HG03196 (cell line): Measurements from ENCODE around the gene SH2D2A.

Source experiments
- ATAC-seq: cut with Tn5 transposase; IDR thresholded peaks from one replicate; pipeline ENCODE4 v1.9.1; 2021; ENCODE audit not compliant: unreplicated experiment

SH2D2A gene

DNA sequence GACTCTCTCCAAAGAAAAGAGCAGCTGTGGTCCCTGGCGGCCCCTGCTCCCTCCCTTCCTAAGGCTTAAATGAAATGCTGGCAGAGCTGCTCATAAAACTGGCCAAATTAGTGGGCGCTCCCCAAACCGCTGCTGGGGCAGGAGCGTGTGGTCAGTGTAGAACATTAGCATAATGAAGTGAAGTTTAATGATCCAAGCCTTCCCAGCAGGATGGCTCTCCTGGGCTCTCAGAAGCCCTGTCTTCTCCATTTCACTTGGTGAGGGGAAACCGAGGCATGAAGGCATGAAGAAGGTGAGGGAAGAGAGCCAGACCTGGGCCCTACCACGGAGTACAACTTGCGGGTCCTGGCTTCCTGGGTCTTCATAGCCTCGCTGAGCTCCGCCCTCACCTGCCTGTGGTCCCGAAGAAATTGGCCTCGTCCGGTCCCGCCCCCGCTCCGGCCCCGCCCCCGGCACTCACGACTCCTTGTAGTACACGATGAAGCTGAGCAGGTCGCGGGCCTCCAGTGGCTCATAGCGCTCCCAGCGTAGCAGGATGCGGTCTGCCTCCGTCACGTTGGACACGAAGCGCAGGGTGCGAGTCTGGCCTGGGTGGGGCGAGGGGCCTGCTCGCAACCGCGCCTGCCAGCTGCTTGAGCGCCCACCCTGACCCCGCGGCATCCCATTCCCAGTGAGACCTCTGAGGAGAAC lies 32.0 kb upstream of the SH2D2A start:
- ATAC-seq: no peak

DNA sequence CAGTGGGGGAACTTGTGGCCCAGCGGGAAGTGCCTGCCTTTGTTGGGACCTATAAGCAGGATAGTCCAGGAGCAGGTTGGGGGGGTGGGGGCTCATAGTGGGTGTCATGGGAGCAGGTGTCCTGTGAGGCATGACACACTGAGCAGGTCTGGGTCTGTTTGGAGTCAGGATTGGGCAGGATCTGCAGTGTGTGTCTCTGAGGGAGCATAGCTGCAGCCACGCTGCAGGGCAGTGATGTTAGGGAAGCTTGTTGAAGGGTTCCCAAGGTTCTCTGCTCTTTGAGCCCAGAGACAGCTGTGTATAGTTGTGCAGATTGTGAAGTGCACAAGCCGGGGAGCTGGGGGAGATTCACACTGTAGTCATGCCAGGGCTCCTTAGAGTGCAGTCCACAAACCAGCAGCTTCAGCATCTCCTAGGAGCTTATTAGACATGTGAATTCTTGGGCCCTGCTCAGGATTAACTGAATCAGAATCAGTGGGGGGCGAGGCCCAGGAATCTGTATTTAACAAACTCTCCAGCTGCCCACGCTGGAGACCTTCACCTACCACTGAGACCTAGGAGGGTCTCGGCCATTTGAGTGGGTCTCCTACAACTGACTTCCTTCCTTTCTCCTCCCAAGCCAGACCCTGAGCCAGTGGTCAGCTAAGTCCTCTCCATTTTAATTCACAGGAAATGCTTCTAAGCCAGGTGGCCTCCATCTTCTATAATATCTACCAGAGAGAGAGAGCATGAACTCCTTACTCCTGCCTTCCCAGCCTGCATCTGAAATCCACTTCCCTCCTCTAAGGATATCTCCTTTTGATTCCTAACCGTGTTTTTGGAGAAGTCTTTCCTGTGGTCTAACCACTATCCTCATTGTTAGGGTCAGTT lies 31.2 kb upstream of the SH2D2A start:
- ATAC-seq: no peak

DNA sequence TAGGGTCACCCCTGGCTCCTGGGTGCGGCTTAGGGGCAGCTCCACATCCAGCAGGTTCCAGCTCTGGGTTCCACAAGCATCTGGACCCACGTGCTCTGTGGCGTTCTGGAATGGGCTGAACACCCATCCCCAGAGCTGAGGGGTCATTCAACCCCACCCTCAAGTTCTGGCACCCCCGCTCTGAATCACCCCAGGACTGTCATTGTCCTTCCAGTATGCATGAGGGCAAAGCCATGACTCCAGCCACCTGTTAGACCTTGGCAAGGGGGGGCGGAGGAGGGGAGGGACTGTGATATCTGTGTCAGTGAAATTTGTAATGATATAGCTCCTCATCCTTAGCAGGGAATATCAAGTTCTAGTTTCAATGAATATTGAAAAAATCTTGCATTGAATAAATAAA lies 30.0 kb upstream of the SH2D2A start:
- ATAC-seq: no peak

DNA sequence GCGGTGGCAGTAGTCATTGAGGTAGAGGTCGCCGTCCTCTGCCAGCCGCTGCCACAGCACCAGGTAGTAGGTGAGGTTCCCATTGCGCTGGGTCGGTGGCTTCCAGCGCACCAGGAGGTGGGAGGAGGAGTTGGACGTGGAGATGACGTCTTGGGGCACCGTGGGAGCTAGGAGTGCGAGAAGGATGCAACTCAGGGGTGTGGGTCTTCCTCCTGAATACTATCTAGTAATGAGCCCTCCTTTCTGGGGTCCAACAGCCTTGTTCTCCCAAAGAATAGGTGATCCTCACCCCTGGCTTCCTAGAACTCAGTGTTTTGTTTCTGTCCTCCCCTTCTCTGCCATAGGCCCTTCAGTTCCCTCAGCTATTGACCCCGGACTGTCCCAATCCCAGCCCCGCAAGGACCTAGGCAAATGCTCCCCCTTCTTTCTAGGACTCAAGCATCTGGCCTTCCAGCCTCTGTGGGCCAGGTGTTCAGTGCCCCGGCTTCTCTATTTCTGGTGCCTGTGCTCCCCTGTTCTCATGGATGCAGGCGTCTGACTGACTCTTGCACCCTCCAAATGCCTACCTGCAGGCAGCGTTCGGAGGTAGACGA lies 29.4 kb upstream of the SH2D2A start:
- ATAC-seq: no peak

DNA sequence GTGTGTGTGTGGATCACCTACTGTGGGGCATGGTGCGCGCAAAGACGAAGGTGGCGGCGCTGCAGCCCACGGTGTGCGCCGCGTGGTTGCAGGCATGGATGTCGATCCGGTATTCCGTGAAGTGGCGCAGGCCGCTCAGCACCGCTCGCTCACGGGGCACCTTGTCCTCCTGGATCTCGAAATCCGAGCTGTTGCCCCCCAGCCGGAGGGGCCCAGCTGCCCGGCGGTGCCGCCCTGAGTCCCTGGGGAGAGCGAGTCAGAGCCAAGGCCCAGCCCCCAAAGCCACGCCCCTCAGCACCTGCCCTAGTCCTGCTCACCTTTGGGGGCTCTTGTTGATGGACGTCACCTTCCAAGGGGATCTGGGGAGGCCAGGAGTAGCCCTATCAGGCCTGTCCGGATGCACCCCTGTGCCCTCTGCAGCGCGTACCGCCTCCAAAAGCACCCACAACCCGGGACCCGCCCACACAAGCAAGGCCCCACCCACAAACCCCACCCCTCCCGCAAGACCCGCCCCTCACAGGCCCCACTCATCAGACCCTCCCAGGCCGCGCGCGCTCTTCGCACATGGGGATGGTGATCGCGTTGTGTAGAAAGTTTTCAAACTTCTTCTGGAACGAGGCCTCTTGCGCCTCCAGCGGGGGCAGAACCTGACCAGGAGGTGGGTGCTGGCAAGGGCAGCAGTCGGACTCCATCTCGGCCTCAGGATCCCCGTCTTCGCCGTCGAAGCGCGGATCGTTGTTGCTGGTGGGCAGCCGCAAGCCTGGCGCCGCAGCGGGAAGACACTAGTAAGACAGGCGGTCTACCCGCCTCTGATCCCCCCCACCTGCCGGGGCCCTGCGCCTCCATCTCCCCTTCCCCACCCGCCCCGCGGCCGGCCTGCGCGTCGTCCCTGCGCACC lies 28.7 kb upstream of the SH2D2A start:
- ATAC-seq: no peak

DNA sequence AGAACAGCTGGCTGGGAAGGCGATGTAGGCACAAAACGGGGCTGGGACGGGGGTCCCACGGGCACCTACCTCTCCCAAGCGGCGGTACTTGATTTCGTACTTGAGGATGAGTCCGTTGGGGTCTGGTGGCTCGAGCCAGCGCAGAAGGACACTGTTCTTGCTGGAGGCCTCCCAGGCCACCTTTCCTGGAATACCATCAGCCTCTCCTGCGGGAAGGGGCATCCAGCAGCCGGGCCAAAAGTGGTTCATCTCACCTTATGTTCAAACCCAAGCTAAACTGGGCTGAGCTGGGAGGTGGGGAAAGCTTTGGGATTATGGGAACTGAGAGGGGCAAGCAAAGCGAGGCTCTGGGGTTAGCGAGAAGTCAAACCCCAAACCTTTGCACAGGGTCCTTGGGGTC lies 28.0 kb upstream of the SH2D2A start:
- ATAC-seq: no peak

DNA sequence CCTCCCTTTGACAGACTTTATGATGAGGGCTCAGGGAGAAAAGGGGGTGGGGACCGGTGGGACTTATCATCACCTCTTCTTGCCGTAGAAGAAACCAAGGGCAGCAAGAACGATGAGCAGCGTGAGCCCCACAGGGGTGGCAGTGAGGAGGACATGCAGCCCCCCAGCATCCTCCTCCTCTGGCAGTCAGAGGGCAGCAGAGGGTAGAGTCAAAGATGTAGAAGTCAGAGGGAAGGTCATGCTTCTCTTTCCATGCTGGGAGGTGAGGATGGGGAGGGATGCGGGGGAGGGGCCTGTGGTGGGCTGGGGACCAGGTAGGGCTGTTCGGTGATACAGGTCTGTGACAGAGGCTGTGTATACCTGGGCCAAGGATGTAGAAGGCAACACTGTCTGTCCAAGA lies 27.5 kb upstream of the SH2D2A start:
- ATAC-seq: no peak

DNA sequence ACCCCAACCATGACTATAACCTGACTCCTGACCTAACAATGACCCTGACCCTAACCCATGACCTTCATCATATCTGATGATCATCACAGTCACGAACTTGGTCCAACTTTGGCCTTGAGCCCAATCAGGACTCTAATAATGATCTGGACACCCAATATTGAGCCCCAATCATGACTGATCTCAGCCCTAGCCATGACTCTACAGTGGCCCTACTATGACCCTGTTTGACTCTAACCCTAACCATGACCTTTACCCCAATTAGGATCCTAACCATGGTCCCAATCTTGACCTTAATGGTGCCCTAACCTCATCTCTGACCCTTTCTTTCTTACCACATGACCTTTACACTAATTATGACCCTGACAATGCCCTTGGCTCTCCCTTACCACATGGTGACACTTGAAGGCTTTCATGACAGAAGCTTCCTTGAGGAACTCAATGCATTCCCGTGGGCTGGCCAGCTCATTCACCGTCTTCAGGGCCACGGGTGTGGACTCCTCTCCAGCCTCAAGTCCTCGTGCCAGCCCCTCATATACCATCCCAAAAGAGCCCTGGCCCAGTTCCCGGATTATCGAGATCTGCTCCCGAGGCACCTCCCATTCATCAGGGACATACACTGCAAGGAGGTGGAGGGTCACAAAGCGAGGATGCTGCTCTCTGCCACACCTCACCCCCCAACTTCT lies 26.1 kb upstream of the SH2D2A start:
- no peak for ATAC-seq

DNA sequence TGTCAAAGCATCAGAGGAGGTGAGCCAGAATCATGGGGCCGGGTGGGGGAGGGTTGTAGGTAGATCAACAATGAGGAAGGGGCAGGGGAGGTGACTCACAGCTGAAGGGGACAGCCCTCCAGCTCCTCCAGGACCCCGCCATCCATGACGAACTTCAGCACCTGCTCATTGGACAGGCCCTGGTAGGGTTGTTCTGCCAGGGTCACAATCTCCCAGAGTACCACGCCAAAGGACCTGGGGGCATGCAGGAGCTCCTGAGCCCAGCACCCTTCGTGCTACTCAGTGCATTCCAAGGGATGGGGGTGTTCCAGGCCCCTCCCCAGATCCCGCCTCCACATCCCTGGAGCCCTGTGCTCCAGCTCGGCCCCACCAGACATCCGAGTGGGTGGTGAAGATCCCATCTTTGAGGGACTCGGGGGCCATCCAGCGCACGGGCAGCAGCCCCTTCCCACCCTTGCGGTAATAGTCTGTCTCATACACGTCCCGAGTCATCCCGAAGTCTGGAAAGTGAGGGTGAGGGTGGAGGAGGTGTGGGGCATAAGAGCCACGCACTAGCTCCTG lies 24.7 kb upstream of the SH2D2A start:
- ATAC-seq: no peak

DNA sequence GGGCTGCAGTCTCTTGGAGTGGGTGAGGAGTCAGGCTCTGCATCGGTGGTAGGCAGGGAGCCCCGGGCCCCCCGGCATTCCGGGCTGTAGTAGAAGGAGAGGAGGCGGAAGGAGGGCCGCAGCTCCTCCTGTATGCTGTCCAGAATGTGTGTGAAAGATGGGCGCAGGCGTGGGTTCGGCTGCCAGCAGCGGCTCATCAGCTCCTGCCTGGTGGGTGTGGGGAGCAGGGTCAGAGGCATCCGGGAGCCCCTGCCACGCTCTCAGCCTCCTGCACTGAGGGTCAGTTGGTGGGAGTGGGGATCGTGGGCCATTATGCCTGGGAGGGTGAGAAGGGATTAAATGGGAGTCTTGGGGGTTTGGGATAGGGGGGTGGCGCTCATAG lies 24.2 kb upstream of the SH2D2A start:
- no peak for ATAC-seq

DNA sequence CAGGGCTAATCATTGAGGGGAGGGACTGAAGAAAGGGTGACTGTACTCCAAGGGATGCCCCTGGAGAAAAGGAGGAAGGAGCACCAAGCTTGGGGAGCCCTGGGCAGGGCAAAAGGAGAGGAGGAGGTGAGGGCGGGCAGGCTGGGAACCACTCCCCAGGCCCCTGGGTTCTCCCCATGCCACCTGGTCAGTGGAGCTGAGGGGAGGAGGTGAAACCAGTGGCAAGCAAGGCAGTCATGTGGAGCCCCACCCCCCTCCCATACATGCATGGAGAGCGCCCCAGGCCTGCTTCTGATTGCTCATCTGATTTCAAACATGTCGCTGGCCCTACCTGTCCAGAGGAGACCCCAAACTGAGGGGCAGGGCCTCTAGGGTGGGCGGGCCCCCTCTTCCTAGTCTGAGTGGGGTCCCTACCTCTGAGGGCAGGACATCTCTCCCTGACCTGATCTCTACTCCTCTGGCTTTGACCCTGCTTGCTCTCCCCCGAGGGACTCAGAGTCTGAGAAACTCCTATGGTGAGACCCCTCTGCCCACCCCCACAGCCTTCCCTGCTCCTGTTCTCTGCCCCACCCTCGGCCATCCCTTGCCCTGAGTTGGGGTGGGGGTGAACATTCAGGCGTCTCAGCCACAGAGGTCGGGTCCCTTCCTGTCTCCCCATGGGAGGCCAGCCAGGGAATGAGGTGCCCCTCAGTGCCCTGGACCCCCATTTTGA lies 23.7 kb upstream of the SH2D2A start:
- no peak for ATAC-seq

DNA sequence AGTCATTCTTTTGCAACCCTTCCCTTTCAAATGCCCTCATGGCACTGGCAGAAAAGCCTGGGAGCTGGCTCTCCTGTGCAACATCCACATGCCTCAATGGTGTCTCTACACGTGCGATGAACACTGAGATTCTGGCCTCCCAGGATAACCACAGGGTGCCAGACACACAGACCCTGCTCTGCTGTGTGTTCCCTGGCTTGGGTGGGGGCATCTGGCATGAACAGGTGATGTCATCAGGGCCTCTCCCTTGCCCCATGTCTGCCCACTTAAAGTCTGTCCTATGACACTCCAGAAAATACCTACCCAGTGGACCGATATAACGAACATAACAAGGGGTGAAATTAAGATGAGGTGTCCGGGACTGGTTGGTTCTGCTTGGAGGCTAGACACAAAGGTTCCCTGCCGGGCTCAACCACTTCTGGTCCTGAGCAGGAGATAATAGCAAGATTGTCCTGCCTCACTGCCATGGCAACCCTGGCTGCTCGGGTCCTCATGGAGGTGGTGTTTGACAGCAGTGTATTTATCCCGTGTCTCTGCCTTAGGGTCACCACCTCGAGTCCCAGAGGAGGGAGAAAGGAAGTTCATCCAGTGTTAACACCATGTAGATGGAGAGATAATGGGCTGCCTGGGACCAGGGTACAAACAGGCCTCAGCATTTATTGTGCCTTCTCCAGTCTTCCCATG lies 22.9 kb upstream of the SH2D2A start:
- ATAC-seq: no peak

DNA sequence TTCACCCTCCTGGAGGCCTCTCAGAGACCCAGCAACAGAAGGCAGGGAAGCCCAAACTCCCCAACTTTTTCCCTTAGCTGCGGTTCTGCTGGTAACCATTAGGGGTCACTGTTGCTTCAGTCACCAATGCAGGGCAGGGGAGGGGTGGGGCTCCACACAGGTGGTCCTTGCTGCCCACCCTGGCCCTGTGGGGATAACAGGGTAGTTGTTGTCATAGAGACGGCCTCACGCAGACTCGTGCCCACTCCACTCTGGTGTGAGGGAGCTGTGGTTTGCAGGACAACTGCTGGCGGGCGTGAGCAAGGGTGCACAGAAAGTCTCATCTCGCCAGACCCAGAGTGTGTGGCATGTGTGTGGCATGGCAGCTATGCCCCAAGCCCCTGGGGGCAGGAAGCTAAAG lies 22.3 kb upstream of the SH2D2A start:
- ATAC-seq: no peak

DNA sequence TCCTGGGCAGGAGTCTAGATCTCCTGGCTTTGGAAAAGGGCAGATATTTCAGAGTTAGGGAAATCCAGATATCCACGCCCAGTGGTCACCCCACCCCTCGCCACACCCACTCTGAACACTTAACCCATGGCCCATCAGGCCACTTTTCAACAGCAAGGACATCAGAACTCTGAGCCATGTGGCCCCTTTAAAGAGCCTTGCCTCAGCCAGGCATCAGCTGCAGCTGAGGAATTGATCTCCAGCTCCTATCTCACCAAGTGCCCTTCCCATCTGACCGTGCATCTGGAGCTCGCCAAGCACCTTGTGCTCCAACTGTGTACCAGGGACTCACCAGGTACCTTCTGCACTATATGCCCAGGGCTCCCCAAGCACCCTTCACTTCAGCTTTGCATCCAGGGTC lies 20.2 kb upstream of the SH2D2A start:
- ATAC-seq: no peak

DNA sequence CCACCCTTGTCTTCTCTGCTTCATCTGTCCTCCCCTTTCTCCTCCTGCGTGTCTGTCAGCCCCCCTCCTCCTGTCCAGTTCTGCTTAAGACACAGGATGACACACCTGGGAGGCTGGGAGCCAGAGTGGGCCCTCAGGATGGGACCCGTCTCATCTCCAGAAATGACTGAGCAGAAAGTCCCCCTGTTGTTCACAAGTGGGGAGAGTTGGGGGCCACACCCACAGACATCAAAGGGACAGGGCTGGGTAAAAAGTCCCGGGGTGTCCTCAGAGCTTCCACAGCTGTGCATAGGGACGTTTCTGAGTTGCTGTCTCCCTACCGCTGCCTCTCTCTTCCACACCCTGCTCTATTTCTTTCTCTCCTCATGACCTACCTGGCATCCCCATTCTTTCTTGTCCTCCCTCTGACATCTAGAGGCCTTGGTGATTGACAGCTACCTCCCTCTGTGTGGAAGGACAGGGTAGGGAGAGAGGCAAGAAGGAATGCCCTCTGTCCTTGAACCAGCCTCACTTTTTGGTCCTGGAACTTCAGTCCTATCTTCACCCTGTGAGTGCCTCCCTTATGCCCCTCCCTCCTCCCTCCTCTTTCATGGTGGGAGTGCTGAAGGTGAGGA lies 19.5 kb upstream of the SH2D2A start:
- no peak for ATAC-seq

DNA sequence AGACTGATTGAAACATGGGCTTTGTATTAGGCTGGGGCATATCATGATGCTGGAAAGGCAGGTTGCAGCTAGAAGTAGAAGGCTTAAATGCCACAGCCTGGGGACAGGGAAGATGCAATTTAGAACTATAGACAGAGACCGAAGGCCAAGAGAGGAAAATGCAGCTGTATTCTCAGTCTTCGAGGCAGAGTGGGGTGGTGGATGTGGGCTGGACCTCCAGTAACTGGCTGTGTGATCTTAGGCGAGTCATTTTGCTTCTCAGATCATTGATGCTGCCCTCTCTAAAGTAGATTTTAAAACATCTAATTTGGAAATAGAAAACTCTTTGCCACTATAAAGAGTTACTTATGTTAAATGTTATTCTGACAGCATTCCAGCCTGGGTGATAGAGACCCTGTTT lies 17.7 kb upstream of the SH2D2A start:
- no peak for ATAC-seq

DNA sequence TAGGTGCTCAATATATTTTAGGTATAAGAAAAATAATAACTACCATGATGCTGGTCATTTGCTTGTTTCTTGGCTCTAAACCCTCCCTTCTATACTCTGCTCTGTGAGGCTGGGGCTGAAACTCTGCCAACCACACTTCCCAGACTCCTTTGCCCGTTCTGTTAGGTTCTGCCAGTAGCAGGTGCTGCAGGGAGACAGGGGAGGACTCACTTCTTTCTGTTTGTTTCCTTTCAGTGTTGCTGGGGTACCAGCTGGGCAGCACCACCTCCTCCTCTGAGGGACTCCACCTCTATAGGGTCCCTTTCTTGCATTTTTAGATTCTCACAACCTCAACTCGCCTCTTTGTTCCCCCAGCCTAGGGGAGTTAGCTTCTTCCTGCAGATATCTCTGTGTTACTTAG lies 17.0 kb upstream of the SH2D2A start:
- no peak for ATAC-seq

DNA sequence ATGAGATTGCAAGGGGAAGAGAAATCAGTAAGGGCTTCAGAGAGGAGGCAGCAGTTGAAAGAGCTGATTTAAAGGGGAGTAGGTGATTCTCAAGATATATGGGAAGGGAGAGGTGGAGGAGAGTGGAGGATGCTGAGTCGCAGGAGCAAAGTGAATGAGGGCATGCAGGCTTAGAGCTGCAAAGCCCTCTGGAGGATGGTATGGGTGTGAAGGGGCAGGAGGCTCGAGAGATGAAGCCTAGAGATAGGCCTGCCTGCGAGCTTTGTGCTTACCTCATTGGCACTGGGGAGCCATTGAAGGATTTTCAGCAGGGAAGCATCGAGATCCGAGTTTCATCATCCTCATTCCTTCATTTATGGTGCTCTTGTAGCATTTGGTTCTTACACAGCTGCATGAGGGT lies 15.8 kb upstream of the SH2D2A start:
- ATAC-seq: no peak
